Measurements from ENCODE around the gene CYGB.

The CYGB gene

DNA sequence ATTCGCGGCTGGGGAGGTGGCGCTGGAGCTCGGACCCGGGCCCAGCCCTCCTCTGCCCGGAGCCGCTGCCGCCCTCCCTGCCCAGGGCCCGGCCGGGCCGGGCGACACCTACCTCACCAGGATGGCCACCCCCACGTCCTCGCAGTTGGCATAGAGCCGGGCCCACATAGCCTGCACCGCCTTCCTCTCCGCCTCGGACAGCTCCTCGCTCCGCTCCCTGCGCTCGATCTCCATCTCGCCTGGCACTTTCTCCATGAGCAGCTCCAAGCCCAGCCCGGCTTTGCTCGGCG, 276 bp downstream of the CYGB start:
- Histone ChIP-seq H3K4me1 (ENCODE audit: control insufficient read depth, low read length) (peaks cover 10% of the 10 kb centered on the region), H3K27me3 (ENCODE audit: control insufficient read depth, low read length) (peaks cover 15% of the 10 kb centered on the region), H3K9me2 (replicated peaks; ENCODE audit: control insufficient read depth, low read length) (no peaks in the 10 kb centered on the region), H3K4me2 (ENCODE audit: low read length) (no peak overlapping the region), H3K4me3 (ENCODE audit: low read length) (no peak overlapping the region), H3K27ac (ENCODE audit: low read depth, low read length) (no peak overlapping the region), H3K79me2 (ENCODE audit: control insufficient read depth, low read length) (no peaks in the 10 kb centered on the region), H3K9me3 (ENCODE audit: control insufficient read depth, insufficient read depth, low read length) (no peaks in the 10 kb centered on the region), H4K20me1 (ENCODE audit: control insufficient read depth, insufficient read depth, low read depth, low read length) (no peaks in the 10 kb centered on the region), H3K36me3 (ENCODE audit: control insufficient read depth, low read length) (no peaks in the 10 kb centered on the region), H3F3A (ENCODE audit: control insufficient read depth, insufficient read depth) (no peaks in the 10 kb centered on the region)
- TF ChIP-seq EZH2phosphoT487 (IDR thresholded peaks at IDR 0.05; ENCODE audit: borderline replicate concordance, low read length) = no peak
- TF ChIP-seq, protein P1, sequence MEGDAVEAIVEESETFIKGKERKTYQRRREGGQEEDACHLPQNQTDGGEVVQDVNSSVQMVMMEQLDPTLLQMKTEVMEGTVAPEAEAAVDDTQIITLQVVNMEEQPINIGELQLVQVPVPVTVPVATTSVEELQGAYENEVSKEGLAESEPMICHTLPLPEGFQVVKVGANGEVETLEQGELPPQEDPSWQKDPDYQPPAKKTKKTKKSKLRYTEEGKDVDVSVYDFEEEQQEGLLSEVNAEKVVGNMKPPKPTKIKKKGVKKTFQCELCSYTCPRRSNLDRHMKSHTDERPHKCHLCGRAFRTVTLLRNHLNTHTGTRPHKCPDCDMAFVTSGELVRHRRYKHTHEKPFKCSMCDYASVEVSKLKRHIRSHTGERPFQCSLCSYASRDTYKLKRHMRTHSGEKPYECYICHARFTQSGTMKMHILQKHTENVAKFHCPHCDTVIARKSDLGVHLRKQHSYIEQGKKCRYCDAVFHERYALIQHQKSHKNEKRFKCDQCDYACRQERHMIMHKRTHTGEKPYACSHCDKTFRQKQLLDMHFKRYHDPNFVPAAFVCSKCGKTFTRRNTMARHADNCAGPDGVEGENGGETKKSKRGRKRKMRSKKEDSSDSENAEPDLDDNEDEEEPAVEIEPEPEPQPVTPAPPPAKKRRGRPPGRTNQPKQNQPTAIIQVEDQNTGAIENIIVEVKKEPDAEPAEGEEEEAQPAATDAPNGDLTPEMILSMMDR (IDR thresholded peaks at IDR 0.05; ENCODE audit: low read depth, low read length, poor library complexity, severe bottlenecking) = no peak

GRCh38 chr17:76536511-76537287, 810 bp downstream of the CYGB start:
- Histone ChIP-seq H3K27me3 (ENCODE audit: control insufficient read depth, low read length) (peaks cover 14% of the 10 kb centered on the region), H4K20me1 (ENCODE audit: control insufficient read depth, insufficient read depth, low read depth, low read length) (no peaks in the 10 kb centered on the region), H3K4me3 (ENCODE audit: low read length) (no peak overlapping the region), H3K79me2 (ENCODE audit: control insufficient read depth, low read length) (no peaks in the 10 kb centered on the region), H3K36me3 (ENCODE audit: control insufficient read depth, low read length) (no peaks in the 10 kb centered on the region), H3K4me1 (ENCODE audit: control insufficient read depth, low read length) (peaks cover 10% of the 10 kb centered on the region), H3F3A (ENCODE audit: control insufficient read depth, insufficient read depth) (no peaks in the 10 kb centered on the region), H3K9me2 (replicated peaks; ENCODE audit: control insufficient read depth, low read length) (no peaks in the 10 kb centered on the region), H3K4me2 (ENCODE audit: low read length) (no peak overlapping the region), H3K9me3 (ENCODE audit: control insufficient read depth, insufficient read depth, low read length) (no peaks in the 10 kb centered on the region), H3K27ac (ENCODE audit: low read depth, low read length) (no peak overlapping the region)
- TF ChIP-seq EZH2phosphoT487 (IDR thresholded peaks at IDR 0.05; ENCODE audit: borderline replicate concordance, low read length) = no peak
- TF ChIP-seq, protein P1 (IDR thresholded peaks at IDR 0.05; ENCODE audit: low read depth, low read length, poor library complexity, severe bottlenecking) = no peak

DNA sequence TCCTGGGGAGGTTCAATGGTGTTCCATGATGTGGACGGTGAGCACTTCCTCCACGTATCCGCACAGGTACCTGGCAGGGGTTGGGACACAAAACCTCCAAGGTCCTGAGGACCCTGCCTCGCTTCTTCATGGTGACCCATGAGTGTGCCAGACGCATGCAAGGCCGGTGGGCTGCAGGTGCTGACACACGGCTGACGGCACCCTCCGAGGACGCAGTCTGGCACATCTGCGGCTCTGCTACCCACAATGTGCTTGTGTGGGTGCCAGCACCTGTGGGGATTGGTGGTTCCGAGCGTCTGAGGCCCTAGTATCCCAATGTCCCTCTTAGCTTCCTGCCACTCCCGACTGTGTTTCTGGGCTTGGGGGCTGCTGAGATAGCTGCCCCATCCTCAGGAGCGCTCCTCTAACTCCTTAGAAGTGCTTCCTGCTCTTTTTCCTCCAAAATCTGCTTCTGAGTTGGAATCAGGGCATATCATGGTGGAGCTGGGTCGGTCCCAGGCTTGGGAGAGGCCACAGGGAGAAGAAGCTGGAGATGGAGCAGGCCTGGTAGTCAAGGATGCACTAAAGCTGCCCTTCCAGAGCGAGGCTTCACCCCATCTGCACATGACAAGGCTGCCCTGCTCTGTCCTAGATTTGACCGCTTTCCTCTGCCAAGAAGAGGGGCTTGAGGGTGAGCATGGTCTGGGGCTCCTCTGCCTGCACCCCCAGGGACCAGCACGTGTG, 1.6 kb downstream of the CYGB start:
- Histone ChIP-seq H3K9me2 (replicated peaks; ENCODE audit: control insufficient read depth, low read length) (no peaks in the 10 kb centered on the region), H3K79me2 (ENCODE audit: control insufficient read depth, low read length) (no peaks in the 10 kb centered on the region), H3K36me3 (ENCODE audit: control insufficient read depth, low read length) (no peaks in the 10 kb centered on the region), H3K4me1 (ENCODE audit: control insufficient read depth, low read length) (peaks cover 7% of the 10 kb centered on the region), H3K9me3 (ENCODE audit: control insufficient read depth, insufficient read depth, low read length) (no peaks in the 10 kb centered on the region), H3F3A (ENCODE audit: control insufficient read depth, insufficient read depth) (no peaks in the 10 kb centered on the region), H3K4me2 (ENCODE audit: low read length) (no peak overlapping the region), H3K4me3 (ENCODE audit: low read length) (no peak overlapping the region), H3K27ac (ENCODE audit: low read depth, low read length) (no peak overlapping the region), H3K27me3 (ENCODE audit: control insufficient read depth, low read length) (peaks cover 14% of the 10 kb centered on the region), H4K20me1 (ENCODE audit: control insufficient read depth, insufficient read depth, low read depth, low read length) (no peaks in the 10 kb centered on the region)
- no peak for TF ChIP-seq EZH2phosphoT487 (IDR thresholded peaks at IDR 0.05; ENCODE audit: borderline replicate concordance, low read length)
- TF ChIP-seq, protein P1 (IDR thresholded peaks at IDR 0.05; ENCODE audit: low read depth, low read length, poor library complexity, severe bottlenecking) = no peak

All from DOHH2 (cell line).